NT2/D1 (cell line): ENCODE measurements around the gene NRL.
A peak's percentile ranks its signal among the peaks of the same experiment; 100 is the strongest.

Source experiments
- DNase-seq: peaks from one replicate; pipeline ENCODE4 v3.0.0-alpha.2; 2011; ENCODE audit warnings: low read depth, low spot score
- H3K27me3 ChIP-seq: 2 replicates; pipeline ENCODE4 v1.6.0; 2011; ENCODE audit warnings: mild to moderate bottlenecking; ENCODE audit not compliant: insufficient read length, insufficient read depth
- H3K36me3 ChIP-seq: 2 replicates; pipeline ENCODE4 v1.6.1; 2011; ENCODE audit warnings: mild to moderate bottlenecking, low read length, mixed read lengths; ENCODE audit not compliant: insufficient read depth, insufficient read length
- H3K4me1 ChIP-seq: 2 replicates; pipeline ENCODE4 v1.5.1; 2011; ENCODE audit not compliant: insufficient read depth, insufficient read length
- H3K4me3 ChIP-seq: 2 replicates; pipeline ENCODE4 v1.5.1; 2011; ENCODE audit warnings: low read depth; ENCODE audit not compliant: insufficient read length
- H3K9ac ChIP-seq: 2 replicates; pipeline ENCODE4 v1.6.0; 2011; ENCODE audit warnings: low read depth; ENCODE audit not compliant: insufficient read length
- H3K9me3 ChIP-seq: 2 replicates; pipeline ENCODE4 v1.5.1; 2011; ENCODE audit warnings: mild to moderate bottlenecking, low read length; ENCODE audit not compliant: insufficient read depth
- SUZ12 ChIP-seq: IDR thresholded peaks from 2 replicates; pipeline ENCODE4 v1.6.1; 2011; ENCODE audit not compliant: insufficient read length, insufficient read depth; ENCODE audit errors: extremely low read depth
- YY1 ChIP-seq: IDR thresholded peaks from 2 replicates; pipeline ENCODE4 v1.6.1; 2011; ENCODE audit not compliant: insufficient read length, insufficient read depth
- ZNF274 ChIP-seq: IDR thresholded peaks from 2 replicates; pipeline ENCODE4 v1.6.1; 2011; ENCODE audit warnings: mild to moderate bottlenecking, low read depth, low read length

The NRL gene

GRCh38 chr14:24085215-24085614 lies 29.5 kb downstream of the NRL start:
- TF ChIP-seq ZNF274 (no peak), YY1 (no peak), SUZ12 (no peak)
- H3K4me3 ChIP-seq: no peak overlapping the region
- H3K36me3 ChIP-seq: no peaks in the 10 kb centered on the region

GRCh38 chr14:24084440-24084839 lies 30.3 kb downstream of the NRL start:
- Histone ChIP-seq H3K9ac (no peak overlapping the region), H3K4me3 (no peak overlapping the region), H3K9me3 (no peaks in the 10 kb centered on the region), H3K4me1 (peaks cover 4% of the 10 kb centered on the region), H3K27me3 (peaks cover 49% of the 10 kb centered on the region), H3K36me3 (no peaks in the 10 kb centered on the region)
- TF ChIP-seq YY1: no peak
- no peak for TF ChIP-seq ZNF274
- TF ChIP-seq SUZ12: no peak
- DNase-seq: no peak

More at GRCh38 chr14:24085215-24085614, 29.5 kb downstream of the NRL start:
- no peaks in the 10 kb centered on the region for H3K9me3 ChIP-seq
- H3K9ac ChIP-seq: no peak overlapping the region
- H3K27me3 ChIP-seq: peaks cover 41% of the 10 kb centered on the region
- H3K4me1 ChIP-seq: peaks cover under 1% of the 10 kb centered on the region
- DNase-seq: no peak

- Histone ChIP-seq H3K9me3 (no peaks in the 10 kb centered on the region), H3K36me3 (no peaks in the 10 kb centered on the region), H3K27me3 (peaks cover 55% of the 10 kb centered on the region), H3K4me1 (peaks cover 4% of the 10 kb centered on the region), H3K9ac (no peak overlapping the region), H3K4me3 (no peak overlapping the region)
- no peak for DNase-seq
- no peak for TF ChIP-seq YY1
- no peak for TF ChIP-seq SUZ12
These were observed 31.3 kb downstream of the NRL start for GRCh38 chr14:24083462-24083861.

DNA sequence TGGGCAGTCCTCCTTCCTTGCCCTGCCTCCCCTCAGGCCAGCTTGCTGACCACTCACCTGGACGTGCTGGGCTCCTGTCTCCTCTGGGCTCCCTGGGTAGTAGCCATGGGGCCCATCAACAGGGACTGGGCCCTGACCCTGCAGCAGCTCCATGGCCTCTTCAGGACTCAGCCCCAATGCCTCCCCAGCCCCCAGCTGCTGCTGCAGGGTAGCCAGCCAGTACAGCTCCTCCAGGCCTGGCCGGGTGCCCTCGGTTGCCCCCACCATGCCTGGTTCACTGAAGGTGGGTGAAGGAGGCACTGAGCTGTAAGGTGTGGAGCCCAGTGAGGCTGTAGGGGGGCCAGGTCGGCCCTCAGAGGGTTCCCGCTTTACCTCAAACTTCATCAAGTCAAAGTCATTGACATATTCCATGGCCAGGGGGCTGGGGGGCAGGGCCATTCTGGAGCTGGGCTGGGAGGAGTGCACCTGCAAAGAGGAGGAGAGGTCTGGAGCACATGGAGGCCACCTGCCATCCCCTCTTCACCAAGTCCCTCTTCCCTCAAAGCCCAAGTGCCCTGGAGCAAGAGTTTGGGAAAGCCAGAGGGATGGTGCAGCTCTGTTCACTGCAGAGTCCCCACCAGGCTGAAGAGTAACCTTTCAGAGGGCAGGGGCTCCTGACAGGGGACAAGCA lies 32.2 kb downstream of the NRL start:
- TF ChIP-seq SUZ12 (no peak), YY1 (no peak), ZNF274 (no peak)
- H3K9me3 ChIP-seq: no peaks in the 10 kb centered on the region
- no peak for DNase-seq
- no peaks in the 10 kb centered on the region for H3K36me3 ChIP-seq
- H3K27me3 ChIP-seq: peaks cover 55% of the 10 kb centered on the region
- H3K9ac ChIP-seq: no peak overlapping the region
- peaks cover 4% of the 10 kb centered on the region for H3K4me1 ChIP-seq
- no peak overlapping the region for H3K4me3 ChIP-seq

DNA sequence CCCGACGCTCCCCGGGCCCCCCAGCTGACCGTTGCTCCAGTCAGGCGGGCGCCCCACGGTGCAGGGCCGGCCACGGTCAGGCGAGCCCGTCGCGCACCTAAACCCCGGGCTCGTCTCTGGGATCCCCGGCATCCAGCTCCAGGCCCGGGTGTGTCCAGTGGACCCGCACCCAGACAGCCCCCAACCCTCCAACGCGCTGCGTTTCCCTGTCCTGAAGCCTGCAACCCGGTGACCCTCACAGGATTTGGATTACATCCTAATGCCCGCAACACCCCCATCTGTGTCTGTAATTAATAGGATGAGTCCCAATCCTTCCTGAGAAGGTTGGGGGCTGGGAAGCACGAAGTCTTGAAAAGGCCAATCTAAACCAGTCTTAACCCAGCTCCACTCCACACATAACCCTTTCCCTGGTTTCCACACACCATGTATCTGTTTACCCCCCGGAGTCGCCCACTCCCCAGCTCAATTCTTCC lies 33.0 kb downstream of the NRL start:
- DNase-seq: no peak
- H3K4me1 ChIP-seq: peaks cover 4% of the 10 kb centered on the region
- no peaks in the 10 kb centered on the region for H3K36me3 ChIP-seq
- TF ChIP-seq YY1 (no peak), ZNF274 (no peak), SUZ12 (no peak)
- no peaks in the 10 kb centered on the region for H3K9me3 ChIP-seq
- peaks cover 55% of the 10 kb centered on the region for H3K27me3 ChIP-seq
- peak overlapping the region; percentile 56 for H3K9ac ChIP-seq
- peak overlapping the region; percentile 71 for H3K4me3 ChIP-seq

GRCh38 chr14:24080888-24081738 lies 33.6 kb downstream of the NRL start:
- Histone ChIP-seq H3K4me3 (peak overlapping the region; percentile 71), H3K27me3 (peaks cover 55% of the 10 kb centered on the region), H3K36me3 (no peaks in the 10 kb centered on the region), H3K9ac (peak overlapping the region; percentile 77), H3K9me3 (no peaks in the 10 kb centered on the region), H3K4me1 (peaks cover 4% of the 10 kb centered on the region)
- TF ChIP-seq ZNF274: no peak
- no peak for TF ChIP-seq YY1
- TF ChIP-seq SUZ12: no peak
- no peak for DNase-seq

GRCh38 chr14:24080142-24080530 lies 34.6 kb downstream of the NRL start:
- peaks cover 55% of the 10 kb centered on the region for H3K27me3 ChIP-seq
- no peaks in the 10 kb centered on the region for H3K9me3 ChIP-seq
- H3K4me1 ChIP-seq: peaks cover 4% of the 10 kb centered on the region
- H3K4me3 ChIP-seq: no peak overlapping the region
- TF ChIP-seq ZNF274 (no peak), SUZ12 (no peak), YY1 (no peak)
- DNase-seq: no peak
- no peak overlapping the region for H3K9ac ChIP-seq
- no peaks in the 10 kb centered on the region for H3K36me3 ChIP-seq
